ENCODE data around the gene UNC13A.

- TF ChIP-seq GABPA (IDR thresholded peaks at IDR 0.05; ENCODE audit: low read depth) (no peak), CTCF (IDR thresholded peaks at IDR 0.05; ENCODE audit: insufficient read depth, low read length) (no peak), POLR2AphosphoS5 (IDR thresholded peaks at IDR 0.05; ENCODE audit: low read depth) (no peak), SPI1 (IDR thresholded peaks at IDR 0.05; ENCODE audit: borderline replicate concordance, low read depth) (peak; percentile 72; the same call in 1 of the 2 replicates)
Observed at GRCh38 chr19:17602872-17603510, 85.2 kb downstream of the UNC13A start.

Data from HL-60 (cell line).